ENCODE data around the gene ATF6.

Gene ATF6

GRCh38 chr1:161838885-161839284 lies 72.8 kb downstream of the ATF6 start:
- no peak for DNase-seq

- DNase-seq: no peak
These were observed 73.5 kb downstream of the ATF6 start for GRCh38 chr1:161839591-161839990.

GRCh38 chr1:161840363-161840762 lies 74.2 kb downstream of the ATF6 start:
- DNase-seq: no peak

GRCh38 chr1:161843156-161843555 lies 77.0 kb downstream of the ATF6 start:
- DNase-seq: no peak

GRCh38 chr1:161844696-161845095 lies 78.6 kb downstream of the ATF6 start:
- DNase-seq: no peak

GRCh38 chr1:161848676-161849075 lies 82.6 kb downstream of the ATF6 start:
- DNase-seq: no peak

- DNase-seq: no peak
These were observed 83.4 kb downstream of the ATF6 start for GRCh38 chr1:161849518-161849917.

GRCh38 chr1:161855260-161855659 lies 89.1 kb downstream of the ATF6 start:
- no peak for DNase-seq

GRCh38 chr1:161858271-161858670 lies 92.2 kb downstream of the ATF6 start:
- DNase-seq: no peak

- DNase-seq: no peak
These were observed 97.4 kb downstream of the ATF6 start for GRCh38 chr1:161863549-161863948.

- no peak for DNase-seq
These were observed 98.5 kb downstream of the ATF6 start for GRCh38 chr1:161864577-161864976.

GRCh38 chr1:161866241-161866640 lies 100.1 kb downstream of the ATF6 start:
- no peak for DNase-seq

- no peak for DNase-seq
These were observed 102.7 kb downstream of the ATF6 start for GRCh38 chr1:161868832-161869231.

GRCh38 chr1:161869291-161869690 lies 103.2 kb downstream of the ATF6 start:
- no peak for DNase-seq

- no peak for DNase-seq
These were observed 106.4 kb downstream of the ATF6 start for GRCh38 chr1:161872506-161872905.

- DNase-seq: no peak
These were observed 113.1 kb downstream of the ATF6 start for GRCh38 chr1:161879261-161879660.

- DNase-seq: no peak
These were observed 118.4 kb downstream of the ATF6 start for GRCh38 chr1:161884475-161884874.

GRCh38 chr1:161885003-161885402 lies 118.9 kb downstream of the ATF6 start:
- no peak for DNase-seq

- DNase-seq: no peak
These were observed 119.6 kb downstream of the ATF6 start for GRCh38 chr1:161885759-161886158.

GRCh38 chr1:161886589-161886988 lies 120.5 kb downstream of the ATF6 start:
- no peak for DNase-seq

GRCh38 chr1:161887730-161888287 lies 121.7 kb downstream of the ATF6 start:
- no peak for DNase-seq

- no peak for DNase-seq
These were observed 124.5 kb downstream of the ATF6 start for GRCh38 chr1:161890574-161890973.

- no peak for DNase-seq
These were observed 133.0 kb downstream of the ATF6 start for GRCh38 chr1:161899091-161899490.

- no peak for DNase-seq
These were observed 134.0 kb downstream of the ATF6 start for GRCh38 chr1:161900160-161900559.

- DNase-seq: no peak
These were observed 136.1 kb downstream of the ATF6 start for GRCh38 chr1:161902182-161902581.

All from activated CD4-positive, alpha-beta T cell treated with anti-CD3 and anti-CD28 coated beads for 1 hour (primary cell).